Measurements from ENCODE around the gene ETNK2. TPM values are rescaled to one million over a fixed set of nuclear protein-coding genes. Genes with fewer than 3 reads are reported as not detected.
A peak's percentile ranks its signal among the peaks of the same experiment; 100 is the strongest.

The ETNK2 gene
- total RNA-seq: 10 to 100 TPM in 2 of 4 donors, 1 to 10 TPM in 2; 6.1 to 21.1 (median 9.5) TPM

DNA sequence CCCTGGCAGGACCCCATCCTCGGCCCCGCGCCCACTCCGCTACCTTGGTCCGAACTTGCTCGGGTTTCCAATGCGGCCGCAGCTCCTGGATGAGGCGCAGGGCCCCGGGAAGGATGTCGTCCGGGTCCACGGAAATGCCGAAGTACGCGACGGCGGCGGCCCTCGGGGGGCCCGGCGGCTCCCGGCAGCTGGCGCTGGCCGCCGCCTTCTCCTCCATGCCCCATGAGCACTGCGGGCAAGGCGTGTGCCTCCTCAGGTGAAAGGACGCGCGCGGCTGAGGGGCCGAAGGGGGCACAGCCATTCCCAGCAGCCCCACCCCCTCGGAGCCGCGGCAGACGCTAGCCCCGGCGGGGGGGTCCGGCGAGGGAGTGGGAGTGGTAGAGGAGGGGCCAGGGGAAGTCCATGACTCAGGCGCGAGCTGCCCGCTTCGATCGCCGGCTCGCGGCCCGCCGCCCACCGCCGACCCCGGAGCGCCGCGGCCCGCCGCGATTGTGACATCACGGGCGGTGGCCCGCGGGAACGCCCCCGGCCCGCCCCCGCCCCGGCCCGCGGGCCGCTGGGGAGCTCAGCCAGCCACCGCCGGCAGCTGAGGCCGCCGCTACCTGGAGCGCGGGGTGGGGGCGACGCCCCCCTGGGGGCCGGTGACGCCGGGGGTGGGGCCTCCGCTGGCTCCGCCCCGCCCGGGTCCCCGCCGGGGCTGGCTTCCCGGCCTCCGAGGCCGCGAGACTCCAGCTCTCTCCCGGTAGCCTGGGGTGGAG lies at the start of gene ETNK2:
ETNK2 (minus strand) TSS at position 493 of the 758 bp plus-strand sequence; CDS start at position 301, 192 bp downstream.
- Histone ChIP-seq H3K27me3 (peaks cover 59% of the 10 kb centered on the region), H3K4me1 (peaks cover 0 to 29% (median 13%) of the 10 kb centered on the region in 3 donors), H3K27ac (peak within 1 kb of the TSS in 3 of 4 donors; percentile 78 to 86 (median 84)), H3K9me3 (no peaks in the 10 kb centered on the region), H3K36me3 (peaks cover 0 to under 1% of the 10 kb centered on the region in 2 donors), H3K4me3 (peak within 1 kb of the TSS; percentile 46 to 75)
- TF ChIP-seq EP300 (IDR thresholded peaks at IDR 0.05) (no peak), POLR2A (IDR thresholded peaks at IDR 0.05) (no peak), POLR2AphosphoS5 (IDR thresholded peaks at IDR 0.05) (no peak)
- TF ChIP-seq, protein P1, sequence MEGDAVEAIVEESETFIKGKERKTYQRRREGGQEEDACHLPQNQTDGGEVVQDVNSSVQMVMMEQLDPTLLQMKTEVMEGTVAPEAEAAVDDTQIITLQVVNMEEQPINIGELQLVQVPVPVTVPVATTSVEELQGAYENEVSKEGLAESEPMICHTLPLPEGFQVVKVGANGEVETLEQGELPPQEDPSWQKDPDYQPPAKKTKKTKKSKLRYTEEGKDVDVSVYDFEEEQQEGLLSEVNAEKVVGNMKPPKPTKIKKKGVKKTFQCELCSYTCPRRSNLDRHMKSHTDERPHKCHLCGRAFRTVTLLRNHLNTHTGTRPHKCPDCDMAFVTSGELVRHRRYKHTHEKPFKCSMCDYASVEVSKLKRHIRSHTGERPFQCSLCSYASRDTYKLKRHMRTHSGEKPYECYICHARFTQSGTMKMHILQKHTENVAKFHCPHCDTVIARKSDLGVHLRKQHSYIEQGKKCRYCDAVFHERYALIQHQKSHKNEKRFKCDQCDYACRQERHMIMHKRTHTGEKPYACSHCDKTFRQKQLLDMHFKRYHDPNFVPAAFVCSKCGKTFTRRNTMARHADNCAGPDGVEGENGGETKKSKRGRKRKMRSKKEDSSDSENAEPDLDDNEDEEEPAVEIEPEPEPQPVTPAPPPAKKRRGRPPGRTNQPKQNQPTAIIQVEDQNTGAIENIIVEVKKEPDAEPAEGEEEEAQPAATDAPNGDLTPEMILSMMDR (IDR thresholded peaks at IDR 0.05): no peak
- no CpG with 5 or more reads among the region's 94 CpGs for WGBS, 2 donors (ENCODE audit: low coverage in 1 of 2)
- ATAC-seq: peak; percentile 75

- TF ChIP-seq EP300 (IDR thresholded peaks at IDR 0.05) (no peak), POLR2A (IDR thresholded peaks at IDR 0.05) (no peak), POLR2AphosphoS5 (IDR thresholded peaks at IDR 0.05) (no peak)
- TF ChIP-seq, protein P1 (IDR thresholded peaks at IDR 0.05): no peak
- 65 to 100% methylated on average over 1 to 7 of the region's 12 CpGs for WGBS, 2 donors (ENCODE audit: low coverage in 1 of 2)
- H3K4me1 ChIP-seq: peaks cover 0 to under 1% (median 0%) of the 10 kb centered on the region in 3 donors
- no peak for ATAC-seq
- no peak overlapping the region for H3K27ac ChIP-seq
- H3K36me3 ChIP-seq: no peaks in the 10 kb centered on the region
- peaks cover 83% of the 10 kb centered on the region for H3K27me3 ChIP-seq
- no peaks in the 10 kb centered on the region for H3K9me3 ChIP-seq
- H3K4me3 ChIP-seq: no peak overlapping the region
Measured at GRCh38 chr1:204201348-204202040, 49.6 kb upstream of the ETNK2 start.

- no peak for ATAC-seq
- peaks cover 86% of the 10 kb centered on the region for H3K27me3 ChIP-seq
- no peak overlapping the region for H3K4me3 ChIP-seq
- no peak overlapping the region for H3K27ac ChIP-seq
- H3K36me3 ChIP-seq: no peaks in the 10 kb centered on the region
- H3K9me3 ChIP-seq: no peaks in the 10 kb centered on the region
- WGBS, 2 donors (ENCODE audit: low coverage in 1 of 2): 74 to 92% methylated on average over 2 to 6 of the region's 9 CpGs
- TF ChIP-seq POLR2A (IDR thresholded peaks at IDR 0.05): no peak
- no peak for TF ChIP-seq POLR2AphosphoS5 (IDR thresholded peaks at IDR 0.05)
- TF ChIP-seq EP300 (IDR thresholded peaks at IDR 0.05): no peak
- TF ChIP-seq, protein P1 (IDR thresholded peaks at IDR 0.05): no peak
- no peaks in the 10 kb centered on the region for H3K4me1 ChIP-seq
Measured at GRCh38 chr1:204199579-204199978, 47.7 kb upstream of the ETNK2 start.

DNA sequence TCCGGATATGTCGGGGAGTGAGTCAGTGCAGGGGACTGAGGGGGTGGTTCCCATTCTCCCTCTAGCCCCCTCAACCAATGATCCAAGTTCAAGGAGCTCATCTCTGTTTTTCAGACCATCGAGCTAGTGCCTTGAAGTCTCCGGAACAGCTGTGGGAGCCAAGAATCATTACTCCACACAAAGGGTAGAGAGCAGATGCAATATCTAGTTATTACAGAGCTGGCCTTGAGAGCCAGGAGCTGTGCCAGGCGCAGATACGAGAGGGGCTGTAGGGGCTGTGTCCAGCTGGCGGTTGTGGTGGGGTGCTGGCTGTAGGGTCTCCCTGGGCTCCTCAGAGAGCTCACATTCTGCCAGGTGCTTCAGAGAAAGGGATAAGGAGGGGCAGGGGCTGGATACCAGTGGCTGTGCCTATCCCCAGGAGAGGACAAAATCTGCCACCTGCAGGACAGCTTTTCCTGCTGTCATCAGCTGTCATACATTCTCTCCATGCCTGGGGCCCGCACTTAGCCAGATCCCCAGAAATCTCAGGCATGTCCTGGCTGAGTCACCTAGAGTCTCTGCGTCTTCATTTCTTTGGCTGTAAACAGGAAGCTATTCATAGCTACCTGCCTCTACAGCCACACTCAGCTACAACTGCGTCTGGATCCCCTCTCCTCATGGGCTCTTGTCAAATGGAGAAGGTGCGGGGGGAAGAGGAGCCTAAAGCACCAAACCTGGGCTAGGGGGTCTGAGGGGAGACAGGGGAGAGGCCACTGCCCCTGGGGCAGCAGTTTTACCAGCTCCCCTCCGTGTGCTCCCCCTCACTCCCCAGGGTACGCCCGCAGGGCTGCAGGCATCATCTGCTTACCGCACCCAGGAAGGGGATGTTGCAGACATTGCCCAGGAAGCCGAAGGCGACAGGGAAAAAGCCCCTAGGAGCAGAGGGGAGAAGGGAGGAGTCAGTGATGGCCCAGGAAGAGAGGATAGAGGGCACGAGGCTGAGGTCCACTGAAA lies 46.8 kb upstream of the ETNK2 start:
- no peak for ATAC-seq
- no peaks in the 10 kb centered on the region for H3K4me1 ChIP-seq
- no peak overlapping the region for H3K4me3 ChIP-seq
- no peaks in the 10 kb centered on the region for H3K36me3 ChIP-seq
- WGBS, 2 donors (ENCODE audit: low coverage in 1 of 2): 28 to 52% methylated on average over 2 to 7 of the region's 18 CpGs
- H3K27ac ChIP-seq: no peak overlapping the region
- H3K27me3 ChIP-seq: peaks cover 84% of the 10 kb centered on the region
- H3K9me3 ChIP-seq: no peaks in the 10 kb centered on the region
- TF ChIP-seq POLR2A (IDR thresholded peaks at IDR 0.05): no peak
- TF ChIP-seq, protein P1 (IDR thresholded peaks at IDR 0.05): no peak
- TF ChIP-seq POLR2AphosphoS5 (IDR thresholded peaks at IDR 0.05): no peak
- no peak for TF ChIP-seq EP300 (IDR thresholded peaks at IDR 0.05)
